Loucy (cell line): ENCODE results near the gene TRAPPC2L.

ENCODE experiments used
- H2AFZ ChIP-seq: fragments of 200-600 bp; sonication (generic); 2 replicates; pipeline ENCODE4 v1.6.0; 2016; ENCODE audit warnings: antibody characterized with exemption, mild to moderate bottlenecking, low read length, moderate library complexity
- H3F3A ChIP-seq: fragments of 200-600 bp; 2 replicates; pipeline ENCODE4 v1.6.0; 2016; ENCODE audit warnings: antibody characterized with exemption, low read depth, mild to moderate bottlenecking
- H3K27me3 ChIP-seq: fragments of 200-600 bp; sonication (generic); 2 replicates; pipeline ENCODE4 v1.6.1; 2014; ENCODE audit warnings: low read length, mild to moderate bottlenecking; ENCODE audit not compliant: insufficient read depth, poor library complexity, severe bottlenecking
- H3K36me3 ChIP-seq: fragments of 200-600 bp; sonication (generic); 2 replicates; pipeline ENCODE4 v1.6.1; 2016; ENCODE audit warnings: low read length; ENCODE audit not compliant: insufficient read depth
- H3K4me1 ChIP-seq: fragments of 200-600 bp; sonication (generic); 2 replicates; pipeline ENCODE4 v1.5.1; 2014; ENCODE audit warnings: low read length, mild to moderate bottlenecking; ENCODE audit not compliant: insufficient read depth, poor library complexity, severe bottlenecking
- H3K4me2 ChIP-seq: fragments of 200-600 bp; sonication (generic); 2 replicates; pipeline ENCODE4 v1.6.0; 2014; ENCODE audit warnings: antibody characterized with exemption, low read length, low read depth, mild to moderate bottlenecking; ENCODE audit not compliant: poor library complexity, severe bottlenecking
- H3K4me3 ChIP-seq: fragments of 200-600 bp; sonication (generic); 2 replicates; pipeline ENCODE4 v1.5.1; 2014; ENCODE audit warnings: low read length, mild to moderate bottlenecking, mixed read lengths; ENCODE audit not compliant: poor library complexity, severe bottlenecking
- H3K79me2 ChIP-seq: fragments of 200-600 bp; sonication (generic); 2 replicates; pipeline ENCODE4 v1.6.1; 2014; ENCODE audit warnings: low read length; ENCODE audit not compliant: insufficient read depth
- H3K9ac ChIP-seq: fragments of 200-600 bp; sonication (generic); 2 replicates; pipeline ENCODE4 v1.6.0; 2014; ENCODE audit warnings: mild to moderate bottlenecking, low read depth, low read length, moderate library complexity; ENCODE audit not compliant: poor library complexity, severe bottlenecking
- H3K9me2 ChIP-seq: fragments of 200-600 bp; sonication (generic); replicated peaks from 2 replicates; pipeline ENCODE4 v1.6.1; 2016; ENCODE audit warnings: low read depth, low read length, mixed read lengths
- H3K9me3 ChIP-seq: fragments of 200-600 bp; sonication (generic); 2 replicates; pipeline ENCODE4 v1.6.1; 2014; ENCODE audit warnings: mild to moderate bottlenecking, antibody characterized with exemption, low read length, low read depth; ENCODE audit not compliant: insufficient read depth
- H4K20me1 ChIP-seq: fragments of 200-600 bp; sonication (generic); 2 replicates; pipeline ENCODE4 v1.6.0; 2014; ENCODE audit warnings: antibody characterized with exemption, low read length, mild to moderate bottlenecking; ENCODE audit not compliant: insufficient read depth, poor library complexity, severe bottlenecking
- CTCF ChIP-seq: fragments of 200-600 bp; sonication (generic); conservative IDR thresholded peaks from 2 replicates; pipeline ENCODE4 v1.5.1; 2014; ENCODE audit warnings: mild to moderate bottlenecking, antibody characterized with exemption, low read length
- EZH2phosphoT487 ChIP-seq: fragments of 200-600 bp; IDR thresholded peaks from 2 replicates; pipeline ENCODE4 v1.6.1; 2018; ENCODE audit warnings: antibody characterized with exemption, mild to moderate bottlenecking, moderate library complexity, borderline replicate concordance

The TRAPPC2L gene

GRCh38 chr16:88835383-88835782 is 21.5 kb upstream of the TRAPPC2L start:
- Histone ChIP-seq H3K9me2 (no peaks in the 10 kb centered on the region), H4K20me1 (no peaks in the 10 kb centered on the region), H3F3A (no peaks in the 10 kb centered on the region), H3K4me2 (no peak overlapping the region), H2AFZ (no peak overlapping the region), H3K4me3 (no peak overlapping the region), H3K4me1 (no peaks in the 10 kb centered on the region), H3K79me2 (no peaks in the 10 kb centered on the region), H3K27me3 (no peaks in the 10 kb centered on the region), H3K9ac (no peak overlapping the region), H3K9me3 (no peaks in the 10 kb centered on the region), H3K36me3 (no peaks in the 10 kb centered on the region)
- no peak for TF ChIP-seq CTCF
- TF ChIP-seq EZH2phosphoT487 = no peak

- Histone ChIP-seq H3F3A (no peaks in the 10 kb centered on the region), H3K36me3 (no peaks in the 10 kb centered on the region), H3K79me2 (no peaks in the 10 kb centered on the region), H2AFZ (no peak overlapping the region), H3K9me2 (no peaks in the 10 kb centered on the region), H3K9ac (no peak overlapping the region), H3K27me3 (no peaks in the 10 kb centered on the region), H4K20me1 (no peaks in the 10 kb centered on the region), H3K9me3 (no peaks in the 10 kb centered on the region), H3K4me2 (no peak overlapping the region), H3K4me1 (no peaks in the 10 kb centered on the region), H3K4me3 (no peak overlapping the region)
- TF ChIP-seq EZH2phosphoT487 (no peak), CTCF (no peak)
Measured at GRCh38 chr16:88835818-88836217, 21.1 kb upstream of the TRAPPC2L start.

- Histone ChIP-seq H3K4me1 (no peaks in the 10 kb centered on the region), H3K9me3 (no peaks in the 10 kb centered on the region), H4K20me1 (no peaks in the 10 kb centered on the region), H3F3A (no peaks in the 10 kb centered on the region), H3K9me2 (no peaks in the 10 kb centered on the region), H3K27me3 (no peaks in the 10 kb centered on the region), H3K79me2 (no peaks in the 10 kb centered on the region), H3K4me2 (no peak overlapping the region), H3K36me3 (no peaks in the 10 kb centered on the region), H3K4me3 (no peak overlapping the region), H2AFZ (no peak overlapping the region), H3K9ac (no peak overlapping the region)
- TF ChIP-seq CTCF (no peak), EZH2phosphoT487 (no peak)
Measured at GRCh38 chr16:88836791-88837190, 20.1 kb upstream of the TRAPPC2L start.
